Kidney epithelial cell (primary cell): ENCODE measurements around the gene CAMK2D. TPM values are rescaled to one million over a fixed set of nuclear protein-coding genes. Genes with fewer than 3 reads are reported as not detected.

Experiments used
- DNase-seq: peaks from one replicate; pipeline ENCODE4 v3.0.0-alpha.2; 2010; ENCODE audit warnings: low read depth
- H3K27me3 ChIP-seq: 2 replicates; pipeline ENCODE4 v1.6.0; 2011; ENCODE audit warnings: low read length; ENCODE audit not compliant: control insufficient read depth, insufficient read depth
- H3K36me3 ChIP-seq: 2 replicates; pipeline ENCODE4 v1.5.1; 2011; ENCODE audit warnings: low read length; ENCODE audit not compliant: control insufficient read depth, insufficient read depth
- H3K4me3 ChIP-seq: 2 replicates; pipeline ENCODE4 v1.5.1; 2011; ENCODE audit warnings: low read depth, mild to moderate bottlenecking, control low read depth, low read length
- CTCF ChIP-seq: IDR thresholded peaks from 2 replicates; pipeline ENCODE4 v1.5.1; 2011; ENCODE audit warnings: mild to moderate bottlenecking, moderate library complexity, low read length, control low read depth, inconsistent platforms; ENCODE audit not compliant: insufficient read depth, poor library complexity, severe bottlenecking
- total RNA-seq: library from RNA; depleted of rRNA; stranded (reverse); fragments of >200 nt; gene quantifications from 2 replicates; pipeline ENCODE4 v1.2.3, GENCODE V29; 2015

Gene CAMK2D
- total RNA-seq, 1 donor from 2014 or later: 36.2 TPM

GRCh38 chr4:113620032-113620431 lies 141.5 kb downstream of the CAMK2D start:
- H3K36me3 ChIP-seq: no peaks in the 10 kb centered on the region
- H3K27me3 ChIP-seq: no peaks in the 10 kb centered on the region
- no peak for TF ChIP-seq CTCF
- DNase-seq: no peak
- H3K4me3 ChIP-seq: no peak overlapping the region

GRCh38 chr4:113619526-113619925 lies 142.0 kb downstream of the CAMK2D start:
- Histone ChIP-seq H3K27me3 (no peaks in the 10 kb centered on the region), H3K4me3 (no peak overlapping the region), H3K36me3 (no peaks in the 10 kb centered on the region)
- no peak for TF ChIP-seq CTCF
- DNase-seq: no peak

GRCh38 chr4:113618205-113618604 lies 143.3 kb downstream of the CAMK2D start:
- Histone ChIP-seq H3K36me3 (no peaks in the 10 kb centered on the region), H3K4me3 (no peak overlapping the region), H3K27me3 (no peaks in the 10 kb centered on the region)
- no peak for DNase-seq
- TF ChIP-seq CTCF: no peak

DNA sequence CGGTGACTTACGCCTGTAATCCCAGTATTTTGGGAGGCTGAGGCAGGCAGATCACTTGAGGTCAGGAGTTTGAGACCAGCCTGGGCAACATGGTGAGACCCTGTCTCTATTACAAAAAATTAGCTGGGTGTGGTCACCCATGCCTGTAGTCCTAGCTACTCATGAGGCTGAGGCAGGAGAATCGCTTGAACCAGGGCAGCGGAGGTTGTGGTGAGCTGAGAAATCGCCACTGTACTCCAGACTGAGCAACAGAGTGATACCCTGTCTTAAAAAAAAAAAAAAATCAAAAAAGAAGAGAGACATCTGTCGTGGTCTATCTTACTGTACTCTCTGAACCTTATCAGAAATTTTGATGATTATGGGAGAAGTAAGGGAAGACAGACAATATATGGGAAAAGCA lies 144.3 kb downstream of the CAMK2D start:
- Histone ChIP-seq H3K4me3 (no peak overlapping the region), H3K27me3 (no peaks in the 10 kb centered on the region), H3K36me3 (no peaks in the 10 kb centered on the region)
- TF ChIP-seq CTCF: no peak
- DNase-seq: no peak

DNA sequence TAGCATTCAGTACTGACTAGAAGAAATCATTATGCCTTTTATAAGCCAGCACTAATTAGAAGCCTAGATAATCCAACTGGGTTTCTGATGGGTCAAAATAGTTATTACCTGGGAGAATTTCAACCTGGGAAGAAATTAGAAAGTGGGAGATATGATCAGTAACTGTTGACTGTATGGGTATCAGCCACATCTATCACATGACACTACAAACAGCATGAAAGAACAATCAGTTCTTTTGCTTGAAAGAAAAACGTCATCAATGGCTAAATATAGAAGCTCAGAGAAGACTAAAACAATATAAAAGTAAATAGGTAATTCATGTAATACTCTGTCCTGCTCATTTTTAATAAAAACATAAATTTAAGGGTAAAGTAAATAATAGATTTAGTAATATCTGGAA lies 145.1 kb downstream of the CAMK2D start:
- no peak for DNase-seq
- TF ChIP-seq CTCF: no peak
- H3K36me3 ChIP-seq: no peaks in the 10 kb centered on the region

DNA sequence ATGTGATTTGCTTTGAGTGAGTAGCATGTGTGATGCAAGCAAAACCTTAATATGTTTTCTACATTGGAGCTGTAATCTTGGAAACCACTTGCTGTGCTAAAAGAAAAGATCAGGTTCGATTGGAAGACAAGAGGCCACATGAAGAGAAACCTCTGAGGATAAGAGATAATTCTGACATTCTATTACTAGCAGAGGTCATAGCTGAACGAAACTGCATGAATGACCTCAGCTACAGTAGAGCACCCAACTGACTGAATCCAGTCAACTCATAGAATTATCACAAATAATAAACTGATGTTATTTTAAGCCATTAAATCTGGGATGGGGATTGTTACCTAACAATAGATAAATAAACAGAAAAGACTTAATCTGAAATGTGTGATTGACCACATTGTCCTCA lies 147.1 kb downstream of the CAMK2D start:
- Histone ChIP-seq H3K27me3 (no peaks in the 10 kb centered on the region), H3K4me3 (no peak overlapping the region), H3K36me3 (no peaks in the 10 kb centered on the region)
- DNase-seq: no peak
- TF ChIP-seq CTCF: no peak

More for the DNA sequence above, 145.1 kb downstream of the CAMK2D start:
- Histone ChIP-seq H3K4me3 (no peak overlapping the region), H3K27me3 (no peaks in the 10 kb centered on the region)
